HepG2 (cell line): ENCODE data around the gene TBCD. TPM values are rescaled to one million over a fixed set of nuclear protein-coding genes. Genes with fewer than 3 reads are reported as not detected.

Experiments used
- AHR ChIP-seq: IDR thresholded peaks from 2 replicates; pipeline ENCODE4 v1.6.1; 2018; ENCODE audit warnings: missing genetic modification reagents, missing compliant biosample characterization
- ATF2 ChIP-seq: sonication (generic); formaldehyde crosslinking; IDR thresholded peaks from 2 replicates; pipeline ENCODE4 v1.4.0; 2020; ENCODE audit warnings: missing genetic modification reagents
- CREM ChIP-seq, 2 experiments: sonication (generic) in 1 of 2; formaldehyde crosslinking in 1 of 2; IDR thresholded peaks; 2 replicates each; pipeline versions ENCODE4 v1.4.0 to v1.6.1; 2016 to 2020; ENCODE audit warnings: antibody characterized with exemption in 1 of 2, mild to moderate bottlenecking in 1 of 2, missing genetic modification reagents in 1 of 2
- HOXA9 ChIP-seq: sonication (generic); formaldehyde crosslinking; IDR thresholded peaks from 2 replicates; pipeline ENCODE4 v1.8.1; 2022; ENCODE audit warnings: missing genetic modification reagents, mild to moderate bottlenecking, moderate library complexity, borderline replicate concordance
- KDM2A ChIP-seq: sonication (generic); formaldehyde crosslinking; IDR thresholded peaks from 2 replicates; pipeline ENCODE4 v1.4.0; 2020; ENCODE audit warnings: low read depth, missing genetic modification reagents, borderline replicate concordance
- NAIF1 ChIP-seq: sonication (generic); formaldehyde crosslinking; IDR thresholded peaks from 2 replicates; pipeline ENCODE4 v1.5.0; 2020; ENCODE audit warnings: mild to moderate bottlenecking, missing genetic modification reagents, borderline replicate concordance
- PBX3 ChIP-seq: sonication (generic); formaldehyde crosslinking; IDR thresholded peaks from 2 replicates; pipeline ENCODE4 v1.8.1; 2023; ENCODE audit warnings: missing genetic modification reagents, inconsistent platforms, borderline replicate concordance
- RELA ChIP-seq: sonication (generic); formaldehyde crosslinking; IDR thresholded peaks from 2 replicates; pipeline ENCODE4 v1.4.0; 2020; ENCODE audit warnings: missing genetic modification reagents
- TBX3 ChIP-seq: fragments of 450-650 bp; IDR thresholded peaks from 2 replicates; pipeline ENCODE4 v1.6.1; 2017; ENCODE audit warnings: antibody characterized with exemption, mild to moderate bottlenecking, inconsistent platforms, borderline replicate concordance
- UBTF ChIP-seq: sonication (generic); formaldehyde crosslinking; IDR thresholded peaks from 2 replicates; pipeline ENCODE4 v1.4.0; 2020; ENCODE audit warnings: mild to moderate bottlenecking, missing genetic modification reagents
- ZBED4 ChIP-seq: sonication (generic); formaldehyde crosslinking; IDR thresholded peaks from 2 replicates; pipeline ENCODE4 v1.4.0; 2020; ENCODE audit warnings: missing genetic modification reagents, borderline replicate concordance
- ZBTB3 ChIP-seq: sonication (generic); formaldehyde crosslinking; IDR thresholded peaks from 2 replicates; pipeline ENCODE4 v1.4.0; 2020; ENCODE audit warnings: low read depth, mild to moderate bottlenecking, moderate library complexity, missing genetic modification reagents, borderline replicate concordance
- ZEB1 ChIP-seq: IDR thresholded peaks from 2 replicates; pipeline ENCODE4 v1.6.1; 2012; ENCODE audit warnings: mild to moderate bottlenecking, low read depth, inconsistent platforms; ENCODE audit not compliant: insufficient replicate concordance
- ZFP41 ChIP-seq: sonication (generic); formaldehyde crosslinking; IDR thresholded peaks from 2 replicates; pipeline ENCODE4 v1.4.0; 2020; ENCODE audit warnings: mild to moderate bottlenecking, missing genetic modification reagents, borderline replicate concordance
- ZNF792 ChIP-seq: IDR thresholded peaks from 2 replicates; pipeline ENCODE4 v1.6.1; 2016
- ZNF841 ChIP-seq: sonication (generic); formaldehyde crosslinking; IDR thresholded peaks from 2 replicates; pipeline ENCODE4 v1.8.1; 2023; ENCODE audit warnings: missing genetic modification reagents, borderline replicate concordance
- polyA plus RNA-seq, 8 experiments: library from polyadenylated mRNA; depleted of rRNA in 3 of 8; stranded (reverse) in 7 of 8; unstranded in 1 of 8; fragments of >200 nt; fragmentation: Illumina TruSeq in 4 of 8; extraction: Trizol in 4 of 8; gene quantifications; 2 replicates each; pipeline versions ENCODE4 v1.2.1 to v1.2.3, GENCODE V29; 2011 to 2016; ENCODE audit warnings: low read depth in 4 of 8, missing spikeins in 1 of 8, mixed read lengths in 1 of 8; ENCODE audit not compliant: insufficient read depth in 1 of 8
- total RNA-seq, 5 experiments: library from RNA; depleted of rRNA; stranded (reverse); fragments of >200 nt; fragmentation: Illumina TruSeq; extraction: Trizol; gene quantifications; 2 replicates each; pipeline ENCODE4 v1.2.3, GENCODE V29; 2016; ENCODE audit warnings: low read depth in 1 of 5
- TF ChIP-seq, protein P1 (sequence below): IDR thresholded peaks from 2 replicates; pipeline ENCODE4 v1.6.1; 2016

TBCD gene
- total and polyA plus RNA-seq, 2 of the 13 experiments (the other 11 are each of a cell fraction or from before 2014, with no cell fraction given) = 33.9 to 54.8 TPM

DNA sequence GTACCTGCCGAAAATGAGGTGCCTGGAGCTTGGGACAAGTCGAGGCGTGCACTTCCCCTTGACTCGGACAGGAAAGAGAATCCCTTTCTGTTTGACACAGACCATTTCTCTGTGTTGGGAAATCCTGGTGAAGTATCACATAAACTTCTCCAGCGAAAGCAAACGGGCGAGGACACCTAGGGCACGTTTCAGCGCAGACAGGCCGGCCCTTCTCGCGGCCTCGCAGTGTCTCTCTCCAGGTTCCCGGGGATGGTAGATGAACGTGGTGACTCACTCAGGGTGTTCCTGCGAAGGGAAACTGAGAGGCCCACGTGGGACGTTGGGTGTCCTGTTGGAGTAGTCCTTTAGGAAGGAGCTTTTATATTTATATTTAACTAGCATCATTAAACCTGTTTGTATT is 124.3 kb downstream of the TBCD start (continued):
- no peak for TF ChIP-seq PBX3 (CRISPR knock-in tag)
- no peak for TF ChIP-seq NAIF1 (CRISPR knock-in tag)
- no peak for TF ChIP-seq TBX3
- TF ChIP-seq ZNF792 = no peak
- TF ChIP-seq, protein P1, sequence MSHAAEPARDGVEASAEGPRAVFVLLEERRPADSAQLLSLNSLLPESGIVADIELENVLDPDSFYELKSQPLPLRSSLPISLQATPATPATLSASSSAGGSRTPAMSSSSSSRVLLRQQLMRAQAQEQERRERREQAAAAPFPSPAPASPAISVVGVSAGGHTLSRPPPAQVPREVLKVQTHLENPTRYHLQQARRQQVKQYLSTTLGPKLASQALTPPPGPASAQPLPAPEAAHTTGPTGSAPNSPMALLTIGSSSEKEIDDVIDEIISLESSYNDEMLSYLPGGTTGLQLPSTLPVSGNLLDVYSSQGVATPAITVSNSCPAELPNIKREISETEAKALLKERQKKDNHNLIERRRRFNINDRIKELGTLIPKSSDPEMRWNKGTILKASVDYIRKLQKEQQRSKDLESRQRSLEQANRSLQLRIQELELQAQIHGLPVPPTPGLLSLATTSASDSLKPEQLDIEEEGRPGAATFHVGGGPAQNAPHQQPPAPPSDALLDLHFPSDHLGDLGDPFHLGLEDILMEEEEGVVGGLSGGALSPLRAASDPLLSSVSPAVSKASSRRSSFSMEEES (CRISPR knock-in tag) = no peak
- no peak for TF ChIP-seq RELA (CRISPR knock-in tag)
- TF ChIP-seq ZNF841 (CRISPR knock-in tag) = no peak
- no peak for TF ChIP-seq ZBED4
- TF ChIP-seq UBTF (CRISPR knock-in tag) = peak; percentile 10; the same call in 1 of the 2 replicates
- no peak for TF ChIP-seq AHR
- no peak for TF ChIP-seq ZEB1
- TF ChIP-seq CREM (IDR thresholded peaks at IDR 0.05) = no peak
- no peak for TF ChIP-seq CREM (CRISPR knock-in tag; IDR thresholded peaks at IDR 0.05)
- no peak for TF ChIP-seq ZFP41 (CRISPR knock-in tag)
- TF ChIP-seq KDM2A (CRISPR knock-in tag) = no peak; the same call in 1 of the 2 replicates
- TF ChIP-seq HOXA9 (CRISPR knock-in tag) = no peak
- TF ChIP-seq ZBTB3 = no peak
- no peak for TF ChIP-seq ATF2
